Activated naive CD8-positive, alpha-beta T cell (primary cell): ENCODE measurements around the gene STN1.
A peak's percentile ranks its signal among the peaks of the same experiment; 100 is the strongest.

ENCODE experiments used
- H3K27ac Mint-ChIP-seq: one replicate; pipeline ENCODE4 v1.8.0; 2021; ENCODE audit warnings: mixed read lengths
- H3K27me3 Mint-ChIP-seq: one replicate; pipeline ENCODE4 v1.8.0; 2021; ENCODE audit warnings: mixed read lengths
- H3K36me3 Mint-ChIP-seq: one replicate; pipeline ENCODE4 v1.8.0; 2021; ENCODE audit warnings: mixed read lengths
- H3K4me1 Mint-ChIP-seq: one replicate; pipeline ENCODE4 v1.8.0; 2021; ENCODE audit warnings: low read depth, mixed read lengths
- H3K4me3 Mint-ChIP-seq: one replicate; pipeline ENCODE4 v1.8.0; 2021; ENCODE audit warnings: mild to moderate bottlenecking, mixed read lengths
- H3K9me3 Mint-ChIP-seq: one replicate; pipeline ENCODE4 v1.8.0; 2021; ENCODE audit warnings: low read depth, mixed read lengths

STN1 gene

GRCh38 chr10:103892181-103892580 lies 25.8 kb downstream of the STN1 start:
- Mint-ChIP-seq H3K36me3 (peaks cover 7% of the 10 kb centered on the region), H3K9me3 (no peaks in the 10 kb centered on the region), H3K27me3 (no peaks in the 10 kb centered on the region), H3K4me1 (peaks cover 50% of the 10 kb centered on the region), H3K4me3 (no peak overlapping the region), H3K27ac (peak overlapping the region; percentile 54)

- Mint-ChIP-seq H3K27ac (peak overlapping the region; percentile 86), H3K9me3 (no peaks in the 10 kb centered on the region), H3K36me3 (peaks cover 7% of the 10 kb centered on the region)
These were observed 27.3 kb downstream of the STN1 start for GRCh38 chr10:103890688-103891087.

GRCh38 chr10:103890194-103890658 lies 27.8 kb downstream of the STN1 start:
- peaks cover 7% of the 10 kb centered on the region for H3K36me3 Mint-ChIP-seq
- no peaks in the 10 kb centered on the region for H3K27me3 Mint-ChIP-seq
- no peak overlapping the region for H3K4me3 Mint-ChIP-seq
- peaks cover 38% of the 10 kb centered on the region for H3K4me1 Mint-ChIP-seq
- peak overlapping the region; percentile 86 for H3K27ac Mint-ChIP-seq
- no peaks in the 10 kb centered on the region for H3K9me3 Mint-ChIP-seq

More at GRCh38 chr10:103890688-103891087, 27.3 kb downstream of the STN1 start:
- Mint-ChIP-seq H3K27me3 (no peaks in the 10 kb centered on the region), H3K4me1 (peaks cover 43% of the 10 kb centered on the region), H3K4me3 (no peak overlapping the region)

- H3K4me1 Mint-ChIP-seq = peaks cover 28% of the 10 kb centered on the region
- peaks cover 7% of the 10 kb centered on the region for H3K36me3 Mint-ChIP-seq
- no peaks in the 10 kb centered on the region for H3K27me3 Mint-ChIP-seq
- H3K4me3 Mint-ChIP-seq = no peak overlapping the region
- peak overlapping the region; percentile 81 for H3K27ac Mint-ChIP-seq
- no peaks in the 10 kb centered on the region for H3K9me3 Mint-ChIP-seq
These were observed 28.8 kb downstream of the STN1 start for GRCh38 chr10:103889121-103889720.

- peak overlapping the region; percentile 81 for H3K27ac Mint-ChIP-seq
- H3K36me3 Mint-ChIP-seq = peaks cover 8% of the 10 kb centered on the region
- H3K9me3 Mint-ChIP-seq = no peaks in the 10 kb centered on the region
- H3K4me3 Mint-ChIP-seq = no peak overlapping the region
- H3K27me3 Mint-ChIP-seq = no peaks in the 10 kb centered on the region
- peaks cover 23% of the 10 kb centered on the region for H3K4me1 Mint-ChIP-seq
These were observed 29.7 kb downstream of the STN1 start for GRCh38 chr10:103888113-103888841.

- Mint-ChIP-seq H3K4me1 (peaks cover 21% of the 10 kb centered on the region), H3K4me3 (no peak overlapping the region), H3K36me3 (peaks cover 14% of the 10 kb centered on the region), H3K9me3 (no peaks in the 10 kb centered on the region), H3K27me3 (no peaks in the 10 kb centered on the region), H3K27ac (no peak overlapping the region)
These were observed 32.4 kb downstream of the STN1 start for GRCh38 chr10:103885617-103886016.

- peaks cover 14% of the 10 kb centered on the region for H3K36me3 Mint-ChIP-seq
- H3K9me3 Mint-ChIP-seq = no peaks in the 10 kb centered on the region
- H3K4me1 Mint-ChIP-seq = peaks cover 12% of the 10 kb centered on the region
- H3K27ac Mint-ChIP-seq = no peak overlapping the region
- no peaks in the 10 kb centered on the region for H3K27me3 Mint-ChIP-seq
- H3K4me3 Mint-ChIP-seq = no peak overlapping the region
These were observed 33.3 kb downstream of the STN1 start for GRCh38 chr10:103884681-103885139.

GRCh38 chr10:103882285-103883007 lies 35.5 kb downstream of the STN1 start:
- no peak overlapping the region for H3K27ac Mint-ChIP-seq

GRCh38 chr10:103881416-103882284 lies 36.3 kb downstream of the STN1 start:
- H3K27ac Mint-ChIP-seq = no peak overlapping the region
- H3K9me3 Mint-ChIP-seq = no peaks in the 10 kb centered on the region
- H3K36me3 Mint-ChIP-seq = peaks cover 13% of the 10 kb centered on the region
- peaks cover 4% of the 10 kb centered on the region for H3K4me1 Mint-ChIP-seq
- no peak overlapping the region for H3K4me3 Mint-ChIP-seq
- H3K27me3 Mint-ChIP-seq = no peaks in the 10 kb centered on the region

More at GRCh38 chr10:103882285-103883007, 35.5 kb downstream of the STN1 start:
- H3K4me3 Mint-ChIP-seq = no peak overlapping the region
- no peaks in the 10 kb centered on the region for H3K27me3 Mint-ChIP-seq
- H3K4me1 Mint-ChIP-seq = peaks cover 4% of the 10 kb centered on the region
- no peaks in the 10 kb centered on the region for H3K9me3 Mint-ChIP-seq
- peaks cover 15% of the 10 kb centered on the region for H3K36me3 Mint-ChIP-seq

GRCh38 chr10:103879831-103880230 lies 38.2 kb downstream of the STN1 start:
- H3K27me3 Mint-ChIP-seq = no peaks in the 10 kb centered on the region
- no peaks in the 10 kb centered on the region for H3K9me3 Mint-ChIP-seq
- H3K27ac Mint-ChIP-seq = peak overlapping the region; percentile 22
- H3K4me3 Mint-ChIP-seq = no peak overlapping the region
- peaks cover 4% of the 10 kb centered on the region for H3K4me1 Mint-ChIP-seq
- H3K36me3 Mint-ChIP-seq = peaks cover 13% of the 10 kb centered on the region

- H3K36me3 Mint-ChIP-seq = peaks cover 13% of the 10 kb centered on the region
- no peaks in the 10 kb centered on the region for H3K9me3 Mint-ChIP-seq
- no peak overlapping the region for H3K4me3 Mint-ChIP-seq
- H3K27me3 Mint-ChIP-seq = no peaks in the 10 kb centered on the region
- peak overlapping the region; percentile 22 for H3K27ac Mint-ChIP-seq
- H3K4me1 Mint-ChIP-seq = peaks cover 4% of the 10 kb centered on the region
These were observed 38.6 kb downstream of the STN1 start for GRCh38 chr10:103879409-103879808.

- Mint-ChIP-seq H3K27me3 (no peaks in the 10 kb centered on the region), H3K27ac (no peak overlapping the region), H3K4me1 (peaks cover 4% of the 10 kb centered on the region), H3K4me3 (no peak overlapping the region), H3K36me3 (peaks cover 10% of the 10 kb centered on the region), H3K9me3 (no peaks in the 10 kb centered on the region)
These were observed 40.1 kb downstream of the STN1 start for GRCh38 chr10:103877861-103878260.

GRCh38 chr10:103876155-103876554 lies 41.8 kb downstream of the STN1 start:
- H3K27me3 Mint-ChIP-seq = no peaks in the 10 kb centered on the region
- H3K4me1 Mint-ChIP-seq = peaks cover 4% of the 10 kb centered on the region
- no peaks in the 10 kb centered on the region for H3K9me3 Mint-ChIP-seq
- H3K27ac Mint-ChIP-seq = no peak overlapping the region
- H3K36me3 Mint-ChIP-seq = peaks cover 13% of the 10 kb centered on the region
- no peak overlapping the region for H3K4me3 Mint-ChIP-seq

- peaks cover 4% of the 10 kb centered on the region for H3K4me1 Mint-ChIP-seq
- no peaks in the 10 kb centered on the region for H3K27me3 Mint-ChIP-seq
- H3K4me3 Mint-ChIP-seq = no peak overlapping the region
- H3K36me3 Mint-ChIP-seq = peaks cover 7% of the 10 kb centered on the region
- H3K27ac Mint-ChIP-seq = no peak overlapping the region
- H3K9me3 Mint-ChIP-seq = no peaks in the 10 kb centered on the region
These were observed 43.3 kb downstream of the STN1 start for GRCh38 chr10:103874730-103875129.
